B cell (primary cell): ENCODE results near the gene MOSPD3. TPM values are rescaled to one million over a fixed set of nuclear protein-coding genes. Genes with fewer than 3 reads are reported as not detected.

ENCODE experiments used
- ATAC-seq: fragments of 200-7000 bp; cut with Tn5 transposase; one replicate; pipeline ENCODE4 v1.10.0; 2021; ENCODE audit warnings: low read depth, mild to moderate bottlenecking, moderate number of reproducible peaks, moderate library complexity
- CTCF ChIA-PET: fragments of 350-600 bp; sonication (Branson Sonifier 250); formaldehyde crosslinking; loops from one replicate; lab custom pipeline; 2021; ENCODE audit warnings: antibody characterized with exemption, inconsistent platforms; lab: Charles Lee
- POLR2A ChIA-PET: fragments of 350-600 bp; sonication (Branson Sonifier 250); formaldehyde crosslinking; loops from one replicate; lab custom pipeline; 2021; ENCODE audit warnings: antibody characterized with exemption; lab: Charles Lee
- DNase-seq: peaks from one replicate; pipeline ENCODE4 v3.0.0; 2013
- H2AFZ ChIP-seq: 2 replicates; pipeline ENCODE4 v1.6.1; 2012; ENCODE audit warnings: mild to moderate bottlenecking, low read depth, low read length; ENCODE audit not compliant: insufficient read depth, poor library complexity, severe bottlenecking
- H3K27ac ChIP-seq, 2 donors: 1 replicate in 1 of 2; 2 replicates in 1 of 2; pipeline ENCODE4 v1.5.1; 2012 to 2013; ENCODE audit warnings: low read length in 2 of 2, mild to moderate bottlenecking in 2 of 2, moderate library complexity in 1 of 2
- H3K27me3 ChIP-seq, 4 experiments: fragments of 200-600 bp in 1 of 4; sonication (generic) in 1 of 4; replicated peaks in 1 of 4; 1 replicate in 2 of 4; 2 replicates in 2 of 4; pipeline versions ENCODE4 v1.6.1 to v1.7.0; 2013 to 2016; ENCODE audit warnings: low read length in 3 of 4, mild to moderate bottlenecking in 2 of 4, mixed read lengths in 1 of 4, moderate library complexity in 1 of 4; ENCODE audit not compliant: insufficient read depth in 4 of 4, control insufficient read depth in 3 of 4; ENCODE audit errors: control extremely low read depth in 1 of 4
- H3K36me3 ChIP-seq, 2 experiments: replicated peaks in 1 of 2; 1 replicate in 1 of 2; 2 replicates in 1 of 2; pipeline versions ENCODE4 v1.6.1 to v1.7.1; 2013; ENCODE audit warnings: low read length in 1 of 2; ENCODE audit not compliant: insufficient read depth in 2 of 2, control insufficient read depth in 1 of 2; ENCODE audit errors: control extremely low read depth in 1 of 2, extremely low read depth in 1 of 2
- H3K4me1 ChIP-seq, 2 donors: fragments of 200-600 bp in 1 of 2; sonication (generic) in 1 of 2; 1 replicate in 1 of 2; 2 replicates in 1 of 2; pipeline versions ENCODE4 v1.5.1 to v1.6.1; 2013 to 2017; ENCODE audit warnings: low read length in 2 of 2; ENCODE audit not compliant: control insufficient read depth in 2 of 2, insufficient read depth in 2 of 2
- H3K4me2 ChIP-seq: replicated peaks from 2 replicates; pipeline ENCODE3; 2012; ENCODE audit warnings: mild to moderate bottlenecking, low read depth, low read length; ENCODE audit not compliant: poor library complexity, severe bottlenecking
- H3K4me3 ChIP-seq, 5 experiments: fragments of 200-600 bp in 1 of 5; sonication (generic) in 1 of 5; 1 replicate in 3 of 5; 2 replicates in 2 of 5; pipeline versions ENCODE4 v1.5.1 to v1.7.0; 2011 to 2016; ENCODE audit warnings: low read length in 4 of 5, mild to moderate bottlenecking in 4 of 5, low read depth in 2 of 5, control low read depth in 1 of 5, moderate library complexity in 1 of 5; ENCODE audit not compliant: insufficient read depth in 1 of 5; ENCODE audit errors: control extremely low read depth in 1 of 5, extremely low read depth in 1 of 5
- H3K79me2 ChIP-seq: fragments of 200-600 bp; sonication (generic); one replicate; pipeline ENCODE4 v1.6.0; 2016; ENCODE audit warnings: low read length; ENCODE audit not compliant: control insufficient read depth, insufficient read depth
- H3K9ac ChIP-seq: fragments of 200-600 bp; sonication (generic); 2 replicates; pipeline ENCODE4 v1.6.1; 2017; ENCODE audit warnings: mild to moderate bottlenecking, low read length, moderate library complexity
- H3K9me3 ChIP-seq, 3 donors: one replicate each; pipeline versions ENCODE4 v1.6.1 to v1.7.1; 2013; ENCODE audit warnings: low read length in 2 of 3; ENCODE audit not compliant: control insufficient read depth in 2 of 3, insufficient read depth in 1 of 3; ENCODE audit errors: control extremely low read depth in 1 of 3
- H4K20me1 ChIP-seq: 2 replicates; pipeline ENCODE4 v1.6.0; 2012; ENCODE audit warnings: mild to moderate bottlenecking, low read length; ENCODE audit not compliant: insufficient read depth, control insufficient read depth, poor library complexity, severe bottlenecking
- H3K27ac Mint-ChIP-seq: one replicate; pipeline ENCODE4 v1.8.0; 2021; ENCODE audit warnings: mixed read lengths
- H3K27me3 Mint-ChIP-seq: one replicate; pipeline ENCODE4 v1.8.0; 2021; ENCODE audit warnings: mixed read lengths
- H3K4me1 Mint-ChIP-seq: one replicate; pipeline ENCODE4 v1.8.0; 2021; ENCODE audit warnings: mixed read lengths
- H3K4me3 Mint-ChIP-seq: one replicate; pipeline ENCODE4 v1.8.0; 2021; ENCODE audit warnings: mixed read lengths
- H3K9me3 Mint-ChIP-seq: one replicate; pipeline ENCODE4 v1.8.0; 2022; ENCODE audit warnings: mixed read lengths; ENCODE audit not compliant: insufficient read depth
- EZH2 ChIP-seq: IDR thresholded peaks from 2 replicates; pipeline ENCODE4 v1.6.1; 2012; ENCODE audit warnings: borderline replicate concordance, low read depth, mild to moderate bottlenecking, moderate library complexity, low read length; ENCODE audit not compliant: insufficient read depth, poor library complexity, severe bottlenecking
- WGBS: methylation state at CpG from one replicate; pipeline ENCODE4 v1.1.5; 2013; ENCODE audit warnings: missing lambda C conversion rate; ENCODE audit not compliant: insufficient coverage; 5-methylcytosine and 5-hydroxymethylcytosine counted together
- intact Hi-C: fragments of 100-400 bp; cut with micrococcal nuclease; formaldehyde crosslinking; loops from one replicate; pipeline ENCODE4 v1.10.0; 2022
- polyA plus RNA-seq: library from polyadenylated mRNA; depleted of rRNA; stranded (reverse); fragments of >200 nt; gene quantifications from 2 replicates; pipeline ENCODE4 v1.2.3, GENCODE V29; 2012
- total RNA-seq, 2 donors: library from RNA; stranded (reverse); fragments of 120-200 nt in 1 of 2; gene quantifications; 1 replicate in 1 of 2; 2 replicates in 1 of 2; pipeline versions ENCODE4 v1.2.3 to v1.2.4, GENCODE V29; 2013 to 2022
- TF ChIP-seq, protein P1 (sequence below): fragments of 200-600 bp; IDR thresholded peaks from one replicate; pipeline ENCODE4 v1.8.0; 2022; ENCODE audit warnings: antibody characterized with exemption, mild to moderate bottlenecking

The MOSPD3 gene
- total and polyA plus RNA-seq, 2 donors (not counting 1 experiment from before 2014, with no cell fraction given) = 18.8 to 19.2 TPM

DNA sequence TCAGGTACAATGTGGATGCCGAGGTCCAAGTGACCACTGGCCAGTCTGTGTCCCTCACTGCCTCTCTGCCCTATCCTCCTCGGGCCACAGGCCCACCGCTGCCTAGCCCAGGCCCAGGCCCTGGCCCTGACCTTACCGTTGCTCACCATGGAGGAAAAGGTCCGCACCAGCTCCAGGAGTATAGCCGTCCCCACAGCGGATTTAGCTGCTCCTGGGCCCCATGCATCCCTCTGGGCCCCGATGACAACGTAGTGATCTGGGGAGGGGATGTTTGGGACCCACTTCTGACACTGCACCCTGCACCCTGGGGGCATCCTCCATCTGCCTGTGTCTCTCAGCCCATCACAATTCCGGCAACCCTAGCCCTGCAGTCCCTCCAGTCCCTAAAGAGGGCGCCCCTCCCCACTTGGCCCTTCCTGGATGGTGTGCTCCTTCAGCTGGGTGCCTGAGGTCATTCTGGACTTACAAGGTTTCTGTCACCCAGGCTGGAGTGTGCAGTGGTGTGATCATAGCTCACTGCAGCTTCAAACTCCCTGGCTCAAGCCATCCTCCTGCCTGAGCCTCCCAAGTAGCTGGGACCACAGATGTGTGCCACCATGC is 16.9 kb downstream of the MOSPD3 start:
- Histone ChIP-seq H2AFZ (no peak overlapping the region), H3K27ac (no peak overlapping the region), H3K4me3 (no peak overlapping the region), H3K9me3 (peaks cover 0 to 5% (median 0%) of the 10 kb centered on the region in 3 donors), H3K79me2 (no peaks in the 10 kb centered on the region), H3K4me2 (no peak overlapping the region), H3K4me1 (peaks cover 18 to 28% of the 10 kb centered on the region in 2 donors), H3K9ac (no peak overlapping the region), H3K36me3 (no peaks in the 10 kb centered on the region), H4K20me1 (no peaks in the 10 kb centered on the region), H3K27me3 (peaks cover 0 to 3% (median 0%) of the 10 kb centered on the region in 4 experiments)
- no peaks in the 10 kb centered on the region for H3K9me3 Mint-ChIP-seq
- ChIA-PET POLR2A (interaction anchor here (0.6 to 1.2 kb wide), 2 partner anchors 43 to 147 kb away, joined by 3 to 4 read pairs; partner anchors contain the start of gene FBXO24), CTCF (interaction anchor here (0.9 to 1.9 kb wide), 5 partner anchors 10 to 65 kb away, joined by 3 to 5 read pairs (median 5); partner anchors contain the start of gene MOSPD3)
- H3K4me3 Mint-ChIP-seq = no peak overlapping the region
- DNase-seq = no peak
- peaks cover 21% of the 10 kb centered on the region for H3K4me1 Mint-ChIP-seq
- H3K27ac Mint-ChIP-seq = no peak overlapping the region
- TF ChIP-seq, protein P1, sequence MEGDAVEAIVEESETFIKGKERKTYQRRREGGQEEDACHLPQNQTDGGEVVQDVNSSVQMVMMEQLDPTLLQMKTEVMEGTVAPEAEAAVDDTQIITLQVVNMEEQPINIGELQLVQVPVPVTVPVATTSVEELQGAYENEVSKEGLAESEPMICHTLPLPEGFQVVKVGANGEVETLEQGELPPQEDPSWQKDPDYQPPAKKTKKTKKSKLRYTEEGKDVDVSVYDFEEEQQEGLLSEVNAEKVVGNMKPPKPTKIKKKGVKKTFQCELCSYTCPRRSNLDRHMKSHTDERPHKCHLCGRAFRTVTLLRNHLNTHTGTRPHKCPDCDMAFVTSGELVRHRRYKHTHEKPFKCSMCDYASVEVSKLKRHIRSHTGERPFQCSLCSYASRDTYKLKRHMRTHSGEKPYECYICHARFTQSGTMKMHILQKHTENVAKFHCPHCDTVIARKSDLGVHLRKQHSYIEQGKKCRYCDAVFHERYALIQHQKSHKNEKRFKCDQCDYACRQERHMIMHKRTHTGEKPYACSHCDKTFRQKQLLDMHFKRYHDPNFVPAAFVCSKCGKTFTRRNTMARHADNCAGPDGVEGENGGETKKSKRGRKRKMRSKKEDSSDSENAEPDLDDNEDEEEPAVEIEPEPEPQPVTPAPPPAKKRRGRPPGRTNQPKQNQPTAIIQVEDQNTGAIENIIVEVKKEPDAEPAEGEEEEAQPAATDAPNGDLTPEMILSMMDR = peak; percentile 24
- TF ChIP-seq EZH2 = no peak
- H3K27me3 Mint-ChIP-seq = no peaks in the 10 kb centered on the region
- ATAC-seq = no peak
- 92% methylated on average over 10 of the region's 11 CpGs for WGBS
- intact Hi-C loops = no loop called here

GRCh38 chr7:100630066-100630465 is 17.7 kb downstream of the MOSPD3 start:
- CTCF ChIA-PET = interaction anchor here (0.9 to 1.9 kb wide), 5 partner anchors 9 to 66 kb away, joined by 3 to 5 read pairs (median 5); partner anchors contain the start of gene MOSPD3
- ATAC-seq (no peak), DNase-seq (no peak)
- 100% methylated on average over 4 of the region's 4 CpGs for WGBS
- H3K27ac Mint-ChIP-seq = no peak overlapping the region
- H3K4me1 Mint-ChIP-seq = peaks cover 21% of the 10 kb centered on the region
- Histone ChIP-seq H3K36me3 (no peaks in the 10 kb centered on the region), H2AFZ (no peak overlapping the region), H3K9me3 (peaks cover 0 to 5% (median 0%) of the 10 kb centered on the region in 3 donors), H3K4me2 (no peak overlapping the region), H3K79me2 (no peaks in the 10 kb centered on the region), H4K20me1 (no peaks in the 10 kb centered on the region), H3K27ac (no peak overlapping the region), H3K4me1 (peaks cover 18 to 28% of the 10 kb centered on the region in 2 donors), H3K4me3 (no peak overlapping the region), H3K9ac (no peak overlapping the region), H3K27me3 (peaks cover 0 to 3% (median 0%) of the 10 kb centered on the region in 4 experiments)
- no peaks in the 10 kb centered on the region for H3K9me3 Mint-ChIP-seq
- no peaks in the 10 kb centered on the region for H3K27me3 Mint-ChIP-seq
- TF ChIP-seq, protein P1 = no peak
- no peak for TF ChIP-seq EZH2
- POLR2A ChIA-PET = interaction anchor here (0.6 to 1.2 kb wide), 2 partner anchors 44 to 148 kb away, joined by 3 to 4 read pairs; partner anchors contain the start of gene FBXO24
- H3K4me3 Mint-ChIP-seq = no peak overlapping the region
- intact Hi-C loops = loop anchor here (5.0 kb wide), 2 partner anchors 62 to 222 kb away; partner anchors contain the start of genes GIGYF1 and SLC12A9
